Mesodermal cell (in vitro differentiated cells): ENCODE results near the gene PLSCR3.

Experiments
- H3K27ac ChIP-seq: 2 replicates; pipeline ENCODE4 v1.7.0; 2013; ENCODE audit warnings: mild to moderate bottlenecking, low read depth, low read length, moderate library complexity; ENCODE audit not compliant: severe bottlenecking
- H3K36me3 ChIP-seq: 2 replicates; pipeline ENCODE4 v1.7.1; 2013; ENCODE audit warnings: mild to moderate bottlenecking, low read length, moderate library complexity; ENCODE audit not compliant: control insufficient read depth, insufficient read depth
- H3K4me1 ChIP-seq: one replicate; pipeline ENCODE4 v1.7.1; 2013; ENCODE audit warnings: mild to moderate bottlenecking, low read length; ENCODE audit not compliant: insufficient read depth, control insufficient read depth, poor library complexity, severe bottlenecking
- H3K4me3 ChIP-seq: 2 replicates; pipeline ENCODE4 v1.7.0; 2013; ENCODE audit warnings: low read length, control low read depth, mild to moderate bottlenecking; ENCODE audit not compliant: insufficient read depth, poor library complexity, severe bottlenecking; ENCODE audit errors: extremely low read depth
- H3K9me3 ChIP-seq: 2 replicates; pipeline ENCODE4 v1.7.1; 2013; ENCODE audit warnings: mild to moderate bottlenecking, low read length, moderate library complexity; ENCODE audit not compliant: control insufficient read depth
- WGBS, 2 experiments: methylation state at CpG; one replicate each; pipeline ENCODE4 v1.1.5; 2013; ENCODE audit warnings: missing lambda C conversion rate in 2 of 2; ENCODE audit not compliant: insufficient coverage in 2 of 2; 5-methylcytosine and 5-hydroxymethylcytosine counted together

Gene PLSCR3

DNA sequence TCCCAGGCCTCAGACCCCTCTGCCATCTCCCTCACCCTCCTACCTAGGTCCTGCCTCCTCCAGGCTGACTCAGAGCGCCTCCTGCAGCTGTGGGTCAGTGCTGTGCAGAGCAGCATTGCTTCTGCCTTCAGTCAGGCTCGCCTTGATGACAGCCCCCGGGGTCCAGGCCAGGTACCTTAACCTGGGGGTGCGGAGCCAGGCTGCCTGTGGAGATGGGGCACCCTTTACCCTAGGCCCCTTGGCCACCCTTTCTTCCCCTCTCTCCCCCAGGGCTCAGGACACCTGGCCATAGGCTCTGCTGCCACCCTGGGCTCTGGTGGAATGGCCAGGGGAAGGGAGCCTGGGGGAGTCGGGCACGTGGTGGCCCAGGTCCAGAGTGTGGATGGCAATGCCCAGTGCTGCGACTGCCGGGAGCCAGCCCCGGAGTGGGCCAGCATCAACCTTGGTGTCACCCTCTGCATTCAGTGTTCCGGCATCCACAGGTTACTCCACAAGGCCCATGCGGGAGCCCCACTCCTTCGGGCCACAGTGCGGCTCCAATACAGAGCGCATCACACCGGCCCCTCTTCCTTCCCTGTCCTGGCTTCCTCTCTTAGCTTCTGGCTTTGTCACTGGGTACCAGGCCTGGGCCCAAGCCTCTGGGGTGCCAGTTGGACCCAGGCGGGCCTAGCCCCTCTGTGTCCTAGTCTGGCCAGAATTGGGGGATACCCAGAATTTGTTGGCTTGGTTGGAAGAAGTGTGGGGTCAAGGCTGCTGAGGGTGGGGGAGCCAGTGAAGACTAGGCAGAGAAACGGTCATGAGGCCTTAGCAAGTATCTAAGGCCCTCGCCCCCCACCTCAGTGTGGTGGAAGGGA lies 47.3 kb downstream of the PLSCR3 start:
- H3K4me1 ChIP-seq = peaks cover 6% of the 10 kb centered on the region
- H3K36me3 ChIP-seq = no peaks in the 10 kb centered on the region
- H3K27ac ChIP-seq = no peak overlapping the region
- WGBS, 2 experiments = 93% methylated on average over 14 to 18 of the region's 18 CpGs
- no peak overlapping the region for H3K4me3 ChIP-seq
- H3K9me3 ChIP-seq = no peaks in the 10 kb centered on the region

DNA sequence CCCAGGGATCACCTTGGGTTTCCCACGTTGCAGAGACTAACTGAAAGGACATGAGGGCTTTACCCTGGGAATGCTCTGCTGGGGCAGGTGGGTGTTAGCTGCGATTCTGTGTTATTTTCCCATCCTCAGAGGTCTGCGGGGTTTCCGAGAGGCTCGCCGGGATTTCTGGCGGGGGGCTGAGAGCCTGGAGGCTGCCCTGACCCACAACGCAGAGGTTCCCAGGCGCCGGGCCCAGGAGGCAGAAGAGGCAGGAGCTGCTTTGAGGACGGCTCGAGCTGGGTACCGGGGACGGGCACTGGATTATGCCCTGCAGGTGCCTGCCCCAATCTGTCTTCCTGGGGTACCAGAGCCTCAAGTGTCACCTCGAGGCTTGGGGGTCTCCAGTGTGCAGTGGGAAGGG lies 51.1 kb downstream of the PLSCR3 start:
- no peak overlapping the region for H3K4me3 ChIP-seq
- 87 to 90% methylated on average over 15 of the region's 15 CpGs for WGBS, 2 experiments
- H3K4me1 ChIP-seq = no peaks in the 10 kb centered on the region
- no peak overlapping the region for H3K27ac ChIP-seq
- no peaks in the 10 kb centered on the region for H3K9me3 ChIP-seq
- no peaks in the 10 kb centered on the region for H3K36me3 ChIP-seq

DNA sequence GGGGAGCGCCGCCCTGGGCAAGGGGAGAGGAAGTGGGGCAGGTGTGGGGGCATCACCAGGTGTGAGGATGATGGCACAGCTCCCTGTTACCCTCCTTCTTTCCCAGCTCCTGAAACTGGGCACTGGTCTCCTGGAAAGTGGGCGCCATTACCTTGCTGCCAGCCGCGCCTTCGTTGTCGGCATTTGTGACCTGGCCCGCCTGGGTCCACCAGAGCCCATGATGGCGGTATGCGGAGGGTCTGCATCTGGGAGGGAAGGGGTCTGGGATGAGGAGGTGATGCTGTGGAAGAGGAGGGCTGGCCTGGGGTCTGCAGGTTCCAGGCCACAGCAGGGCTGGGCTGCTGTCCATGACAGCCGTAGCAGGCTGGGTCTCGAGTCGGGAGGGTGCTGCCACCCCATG lies 52.5 kb downstream of the PLSCR3 start:
- no peak overlapping the region for H3K27ac ChIP-seq
- peaks cover 2% of the 10 kb centered on the region for H3K4me1 ChIP-seq
- H3K36me3 ChIP-seq = no peaks in the 10 kb centered on the region
- H3K4me3 ChIP-seq = no peak overlapping the region
- H3K9me3 ChIP-seq = no peaks in the 10 kb centered on the region
- WGBS, 2 experiments = 98% methylated on average over 7 to 13 of the region's 13 CpGs

DNA sequence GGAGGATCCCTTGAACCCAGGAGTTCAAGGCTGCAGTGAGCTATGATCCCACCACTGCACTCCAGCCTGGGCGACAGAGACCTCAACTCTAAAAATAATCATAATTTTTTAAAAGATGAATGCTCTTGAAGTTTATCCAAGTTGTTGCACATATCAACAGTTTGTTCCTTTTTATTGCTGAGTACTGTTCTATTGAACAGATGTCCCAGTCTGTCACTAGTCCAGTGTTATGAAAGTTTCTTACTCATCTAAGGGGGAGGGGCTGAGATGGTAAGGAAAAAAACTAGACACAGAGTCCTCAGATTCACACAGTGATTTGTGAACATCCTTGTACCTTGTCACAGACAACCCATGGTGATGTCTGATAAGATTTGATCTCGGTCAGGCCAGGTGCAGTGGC lies 54.1 kb downstream of the PLSCR3 start:
- 89 to 100% methylated on average over 1 of the region's 2 CpGs for WGBS, 2 experiments

More for the DNA sequence above, 54.1 kb downstream of the PLSCR3 start:
- Histone ChIP-seq H3K4me3 (no peak overlapping the region), H3K27ac (no peak overlapping the region), H3K4me1 (peaks cover 6% of the 10 kb centered on the region), H3K9me3 (no peaks in the 10 kb centered on the region), H3K36me3 (no peaks in the 10 kb centered on the region)
